Skeletal muscle cell (primary cell): ENCODE measurements around the gene XKR8.

ENCODE experiments used
- DNase-seq: peaks from one replicate; pipeline ENCODE4 v3.0.0-alpha.2; 2010; ENCODE audit warnings: low read depth
- H3K4me3 ChIP-seq: 2 replicates; pipeline ENCODE4 v1.5.1; 2011; ENCODE audit warnings: low read depth, mild to moderate bottlenecking, control low read depth, low read length, moderate library complexity

XKR8 gene, protein sequence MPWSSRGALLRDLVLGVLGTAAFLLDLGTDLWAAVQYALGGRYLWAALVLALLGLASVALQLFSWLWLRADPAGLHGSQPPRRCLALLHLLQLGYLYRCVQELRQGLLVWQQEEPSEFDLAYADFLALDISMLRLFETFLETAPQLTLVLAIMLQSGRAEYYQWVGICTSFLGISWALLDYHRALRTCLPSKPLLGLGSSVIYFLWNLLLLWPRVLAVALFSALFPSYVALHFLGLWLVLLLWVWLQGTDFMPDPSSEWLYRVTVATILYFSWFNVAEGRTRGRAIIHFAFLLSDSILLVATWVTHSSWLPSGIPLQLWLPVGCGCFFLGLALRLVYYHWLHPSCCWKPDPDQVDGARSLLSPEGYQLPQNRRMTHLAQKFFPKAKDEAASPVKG

DNA sequence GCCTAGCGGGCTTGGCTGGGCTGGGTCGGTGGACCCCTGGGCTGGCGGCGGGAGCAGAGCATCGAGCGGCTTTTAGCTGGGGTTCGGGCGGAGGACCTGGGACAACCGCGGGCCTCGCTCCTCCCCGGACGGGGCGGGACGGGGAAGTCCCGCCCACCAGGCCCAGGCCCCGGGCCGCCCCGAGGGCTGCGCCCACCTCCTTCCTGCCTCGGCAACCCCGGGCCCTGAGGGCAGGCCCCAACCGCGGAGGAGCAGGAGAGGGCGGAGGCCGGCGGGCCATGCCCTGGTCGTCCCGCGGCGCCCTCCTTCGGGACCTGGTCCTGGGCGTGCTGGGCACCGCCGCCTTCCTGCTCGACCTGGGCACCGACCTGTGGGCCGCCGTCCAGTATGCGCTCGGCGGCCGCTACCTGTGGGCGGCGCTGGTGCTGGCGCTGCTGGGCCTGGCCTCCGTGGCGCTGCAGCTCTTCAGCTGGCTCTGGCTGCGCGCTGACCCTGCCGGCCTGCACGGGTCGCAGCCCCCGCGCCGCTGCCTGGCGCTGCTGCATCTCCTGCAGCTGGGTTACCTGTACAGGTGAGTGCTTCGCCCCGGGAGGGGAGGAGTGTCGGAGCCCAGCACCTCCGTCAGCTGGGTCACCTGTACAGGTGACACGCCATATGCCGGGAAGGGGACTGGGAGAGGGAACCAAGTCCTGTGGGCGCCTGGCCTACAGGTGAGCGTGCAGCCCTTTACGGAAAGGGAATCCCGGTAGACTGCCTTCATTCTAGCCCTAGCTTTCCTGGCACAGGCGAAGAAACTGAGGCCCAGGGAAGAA lies at the start of gene XKR8:
Gene XKR8, plus strand, starts transcription at position 182 of the 812 bp plus-strand sequence. Its CDS starts 97 bp downstream, at position 279.
- peak within 1 kb of the TSS; percentile 73 for H3K4me3 ChIP-seq
- peak; percentile 17 for DNase-seq

DNA sequence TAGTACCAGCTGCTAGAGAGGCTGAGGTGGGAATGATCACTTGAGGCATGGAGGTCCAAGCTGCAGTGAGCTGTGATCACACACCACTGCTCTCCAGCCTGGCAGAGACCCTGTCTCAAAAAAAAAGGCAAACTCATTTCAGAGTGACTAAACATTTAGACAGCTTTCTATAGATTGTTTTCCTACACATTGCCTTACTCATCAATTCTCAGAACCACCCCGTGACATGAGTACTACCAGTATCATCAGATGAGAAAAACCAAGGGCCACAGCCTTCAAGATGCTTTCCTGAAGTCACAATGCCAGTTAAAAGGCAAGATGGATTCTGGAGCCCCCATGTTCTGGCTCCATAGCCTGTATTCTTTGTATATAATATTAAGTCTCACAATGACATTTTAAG lies 47.3 kb upstream of the XKR8 start:
- DNase-seq: no peak
- H3K4me3 ChIP-seq: no peak overlapping the region

DNA sequence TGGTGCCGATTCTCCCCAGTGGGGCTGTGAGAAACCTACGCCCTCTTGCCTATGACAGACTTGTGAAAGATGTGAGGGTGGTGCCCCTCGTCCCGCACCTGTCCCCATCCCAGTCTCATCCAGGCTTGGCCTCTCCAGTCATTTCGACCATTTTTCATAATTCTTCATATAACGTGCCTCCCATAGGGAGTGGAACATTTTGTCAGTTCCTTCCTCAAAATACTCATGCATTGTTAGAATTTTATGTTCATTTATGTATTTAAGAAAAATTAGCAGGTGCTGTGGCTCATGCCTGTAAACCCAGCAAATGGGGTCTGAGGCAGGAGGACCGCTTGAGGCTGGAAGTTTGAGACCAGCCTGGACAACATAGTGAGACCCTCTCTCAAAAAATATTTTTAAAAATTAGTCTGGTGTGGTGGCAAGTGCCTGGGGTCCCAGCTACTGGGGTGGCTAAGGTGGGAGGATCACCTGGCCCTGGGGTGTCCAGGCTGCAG lies 44.6 kb upstream of the XKR8 start:
- peak overlapping the region; percentile 32 for H3K4me3 ChIP-seq
- no peak for DNase-seq

DNA sequence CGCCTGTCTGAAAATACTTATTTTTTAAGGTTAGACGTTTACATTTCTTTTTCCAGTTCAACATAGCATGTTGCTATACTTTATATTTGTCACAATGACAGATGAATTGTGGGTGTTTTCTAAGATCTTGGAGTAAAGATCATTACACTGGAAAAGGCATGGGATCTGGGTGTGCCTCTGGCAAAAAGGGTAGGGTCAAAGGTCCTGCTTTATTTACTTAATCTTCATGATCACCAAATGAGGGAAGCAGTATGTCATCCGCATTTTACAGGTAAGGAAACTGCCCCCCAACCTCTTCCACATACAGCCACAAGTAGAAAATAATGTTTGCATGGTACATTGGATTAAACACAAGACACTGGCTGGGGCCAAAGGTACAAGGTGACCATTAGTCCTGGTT lies 37.5 kb upstream of the XKR8 start:
- no peak overlapping the region for H3K4me3 ChIP-seq
- no peak for DNase-seq

DNA sequence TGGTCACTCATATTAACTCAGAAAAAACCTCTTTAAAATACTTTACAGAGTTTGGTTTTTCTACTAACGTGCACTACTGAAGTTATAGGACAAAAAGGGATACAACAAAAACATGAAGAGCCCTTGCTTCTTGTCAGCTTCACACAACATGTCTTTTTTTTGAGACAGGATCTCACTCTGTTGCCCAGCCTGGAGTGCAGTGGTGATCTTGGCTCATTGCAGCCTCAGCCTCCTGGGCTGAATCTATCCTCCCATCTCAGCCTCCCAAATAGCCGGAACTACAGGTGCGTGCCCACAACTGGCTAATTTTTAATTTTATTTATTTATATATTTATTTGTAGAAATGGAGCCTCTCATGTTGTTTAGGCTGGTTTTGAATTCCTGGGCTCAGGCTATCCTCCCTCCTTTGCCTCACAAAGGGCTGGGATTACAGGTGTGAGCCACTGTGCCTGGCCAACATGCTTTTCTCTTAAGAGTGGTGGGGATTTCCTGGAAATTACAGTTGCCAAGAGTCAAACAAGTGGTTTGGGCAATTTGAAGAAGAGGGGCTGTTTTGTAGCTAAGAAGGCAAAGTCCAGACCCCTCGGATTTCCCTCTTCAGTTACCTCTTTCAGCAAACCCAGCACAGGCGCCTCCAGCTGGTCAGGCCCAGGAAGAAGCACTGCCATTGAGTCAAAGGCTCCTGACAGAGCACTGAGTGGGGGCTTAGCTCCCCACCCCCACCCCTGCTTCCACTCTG lies 31.4 kb upstream of the XKR8 start:
- H3K4me3 ChIP-seq: no peak overlapping the region
- no peak for DNase-seq

DNA sequence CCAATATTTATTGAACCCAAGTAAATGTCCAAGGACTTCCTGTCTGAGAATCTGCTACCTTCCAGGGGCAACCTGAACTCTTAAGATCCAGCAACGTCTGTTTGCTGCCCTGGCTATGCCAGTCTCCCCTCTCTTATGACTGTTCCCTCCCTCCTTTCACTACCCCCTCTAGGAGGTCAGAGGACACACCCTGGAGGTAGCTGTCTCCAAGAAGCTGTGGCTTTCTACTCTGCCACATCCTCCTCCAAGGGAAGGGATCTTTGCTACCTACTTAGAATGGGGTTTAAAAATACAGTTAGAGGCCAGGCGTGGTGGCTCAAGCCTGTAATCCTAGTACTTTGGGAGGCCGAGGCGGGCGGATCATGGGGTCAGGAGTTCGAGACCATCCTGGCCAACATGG lies 28.6 kb upstream of the XKR8 start:
- H3K4me3 ChIP-seq: no peak overlapping the region
- DNase-seq: no peak

DNA sequence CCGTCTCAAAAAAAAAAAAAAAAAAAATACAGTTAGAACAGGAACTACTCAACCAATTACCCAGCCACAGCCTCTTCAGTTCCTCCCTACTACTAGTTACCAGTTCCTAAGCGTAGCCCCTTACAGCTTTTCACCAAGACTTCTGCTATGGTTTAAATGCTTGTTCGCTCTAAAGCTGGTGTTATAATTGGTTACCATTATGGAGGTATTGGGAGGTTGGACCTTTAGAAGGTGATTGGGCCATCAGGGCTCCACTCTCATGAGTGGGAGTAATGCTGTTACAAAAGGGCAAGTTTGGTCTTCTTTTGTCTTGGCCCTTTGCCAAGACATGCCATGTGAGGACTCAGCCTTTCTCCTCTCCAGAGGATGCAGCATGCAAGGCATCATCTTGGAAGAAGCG lies 28.0 kb upstream of the XKR8 start:
- no peak overlapping the region for H3K4me3 ChIP-seq
- DNase-seq: no peak

DNA sequence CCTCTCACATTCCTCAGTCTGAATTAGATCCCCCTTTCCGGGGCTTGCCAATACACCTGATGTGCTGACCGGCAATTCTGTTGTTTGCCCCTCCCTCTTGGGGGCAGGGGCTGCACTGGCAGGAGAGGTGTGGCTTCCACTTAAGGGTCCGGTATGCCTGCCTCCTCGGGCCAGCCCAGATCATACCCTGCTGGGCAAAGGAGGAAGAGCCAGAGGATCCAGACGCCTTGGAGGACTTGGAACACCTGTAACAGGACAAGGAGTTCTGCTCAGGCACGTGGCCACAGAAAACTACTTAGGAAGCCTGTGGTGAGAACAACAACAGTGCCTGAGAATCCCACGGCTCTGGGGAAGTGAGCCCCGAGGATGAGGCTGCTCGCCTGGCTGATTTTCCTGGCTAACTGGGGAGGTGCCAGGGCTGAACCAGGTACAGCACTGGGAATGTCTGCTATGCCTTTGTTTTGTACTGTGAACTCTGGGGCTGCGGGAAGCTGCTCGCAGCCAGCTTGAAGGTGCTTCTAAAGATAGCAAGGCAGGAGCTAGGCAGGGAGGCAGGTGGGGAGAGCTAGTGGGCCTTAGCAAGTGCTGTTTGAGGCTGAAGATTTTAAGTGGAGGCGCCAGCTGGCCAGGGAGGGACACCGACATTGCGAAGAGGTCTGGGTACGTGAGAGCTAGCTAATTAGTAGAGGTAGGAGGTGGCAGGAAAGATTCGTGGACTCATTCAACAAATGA lies 24.8 kb upstream of the XKR8 start, which contains the start of gene SMPDL3B:
Gene SMPDL3B, plus strand, starts transcription at position 183 of the 732 bp plus-strand sequence. Its CDS starts 184 bp downstream, at position 367.
- DNase-seq: no peak
- no peak within 1 kb of the TSS for H3K4me3 ChIP-seq

DNA sequence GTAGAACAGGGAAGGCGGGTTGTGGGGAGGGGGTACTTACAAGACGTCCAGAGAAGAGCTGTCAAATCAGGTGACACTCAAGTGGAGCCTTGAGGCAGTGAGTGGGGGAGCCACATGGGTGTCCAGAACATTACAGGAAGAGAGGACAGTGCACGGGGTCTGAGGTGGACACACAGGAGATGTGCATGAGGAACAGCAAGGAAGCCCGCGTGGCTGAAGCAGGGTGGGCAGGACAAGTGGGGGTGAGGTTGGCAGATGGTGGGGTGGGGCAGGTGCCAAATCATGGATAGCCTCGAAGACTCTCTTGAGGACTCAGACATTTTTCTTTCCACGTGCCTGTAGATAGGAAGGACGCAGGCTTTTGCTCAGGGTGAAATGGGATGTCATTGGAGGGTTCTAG lies 24.1 kb upstream of the XKR8 start:
- H3K4me3 ChIP-seq: no peak overlapping the region
- DNase-seq: no peak

DNA sequence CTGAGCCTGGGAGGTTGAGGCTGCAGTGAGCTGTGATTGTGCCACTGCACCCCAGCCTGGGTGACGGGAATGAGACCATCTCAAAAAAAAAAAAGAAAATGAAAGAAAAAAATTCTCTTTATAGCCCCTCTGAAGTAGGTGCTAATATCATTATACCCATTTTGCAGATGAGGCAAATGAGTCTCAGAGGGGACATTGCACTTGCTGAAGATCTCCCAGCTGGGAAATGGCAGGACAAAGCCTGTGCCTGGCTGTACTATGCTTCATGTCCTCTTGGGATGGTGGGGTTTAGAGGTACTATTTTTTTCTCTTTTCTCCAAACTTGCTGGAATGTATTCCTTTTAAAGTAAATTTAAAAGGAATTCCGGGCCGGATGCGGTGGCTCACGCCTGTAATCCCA lies 23.4 kb upstream of the XKR8 start:
- no peak for DNase-seq

DNA sequence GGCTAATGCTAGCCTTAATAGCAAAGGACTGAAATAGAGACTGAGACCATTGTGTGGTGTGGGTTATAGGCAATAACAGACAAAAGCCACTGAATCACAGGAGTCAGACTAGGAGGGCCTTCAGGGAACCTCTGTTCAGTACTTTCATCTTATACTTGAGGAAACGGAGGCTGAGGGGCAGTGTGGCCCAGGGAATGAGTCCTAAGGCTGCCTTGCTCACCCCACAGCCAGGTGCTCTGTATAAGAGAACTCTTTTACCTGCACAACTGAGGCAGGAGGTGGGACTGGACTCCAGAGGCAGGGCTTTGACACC lies 22.3 kb upstream of the XKR8 start:
- no peak for DNase-seq
- H3K4me3 ChIP-seq: no peak overlapping the region

More for the DNA sequence above, 23.4 kb upstream of the XKR8 start:
- no peak overlapping the region for H3K4me3 ChIP-seq

DNA sequence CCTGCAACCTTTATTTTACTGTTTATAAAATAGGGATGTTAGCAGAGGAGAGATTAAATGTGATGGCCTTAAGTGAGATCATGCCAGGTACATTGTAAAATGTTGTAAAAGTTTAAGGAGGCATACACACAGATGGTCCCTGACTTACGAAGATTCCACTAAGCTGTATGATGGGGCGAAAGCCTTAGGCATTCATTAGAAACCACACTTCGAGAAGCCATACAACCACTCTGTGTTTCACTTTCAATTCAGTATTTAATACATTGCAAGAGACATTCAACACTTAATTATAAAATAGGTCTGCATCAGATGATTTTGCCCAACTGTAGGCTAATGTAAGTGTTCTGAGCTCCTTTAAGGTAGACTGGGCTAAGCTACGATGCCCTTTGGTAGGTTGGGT lies 21.3 kb upstream of the XKR8 start:
- H3K4me3 ChIP-seq: no peak overlapping the region

DNA sequence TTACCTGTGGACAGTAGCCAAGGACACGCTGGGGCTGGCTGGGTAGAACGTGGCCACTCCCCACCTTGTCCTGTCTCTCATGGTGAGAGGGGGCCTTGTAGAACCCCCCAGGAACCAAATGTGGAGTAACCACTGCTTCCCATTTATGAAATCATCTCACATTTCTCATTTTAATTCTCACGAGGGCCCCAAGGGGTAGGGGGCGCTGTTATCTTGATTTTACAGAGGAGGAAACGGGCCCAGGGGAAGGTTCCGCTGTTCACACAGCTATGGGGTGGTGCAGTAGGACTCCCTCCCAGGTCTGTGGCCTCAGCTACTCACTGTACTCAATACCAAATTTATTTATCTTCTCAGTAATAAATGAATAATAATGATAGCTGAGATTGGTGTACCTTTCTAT lies 19.5 kb upstream of the XKR8 start:
- DNase-seq: no peak
- H3K4me3 ChIP-seq: no peak overlapping the region

More for the DNA sequence above, 21.3 kb upstream of the XKR8 start:
- DNase-seq: no peak

DNA sequence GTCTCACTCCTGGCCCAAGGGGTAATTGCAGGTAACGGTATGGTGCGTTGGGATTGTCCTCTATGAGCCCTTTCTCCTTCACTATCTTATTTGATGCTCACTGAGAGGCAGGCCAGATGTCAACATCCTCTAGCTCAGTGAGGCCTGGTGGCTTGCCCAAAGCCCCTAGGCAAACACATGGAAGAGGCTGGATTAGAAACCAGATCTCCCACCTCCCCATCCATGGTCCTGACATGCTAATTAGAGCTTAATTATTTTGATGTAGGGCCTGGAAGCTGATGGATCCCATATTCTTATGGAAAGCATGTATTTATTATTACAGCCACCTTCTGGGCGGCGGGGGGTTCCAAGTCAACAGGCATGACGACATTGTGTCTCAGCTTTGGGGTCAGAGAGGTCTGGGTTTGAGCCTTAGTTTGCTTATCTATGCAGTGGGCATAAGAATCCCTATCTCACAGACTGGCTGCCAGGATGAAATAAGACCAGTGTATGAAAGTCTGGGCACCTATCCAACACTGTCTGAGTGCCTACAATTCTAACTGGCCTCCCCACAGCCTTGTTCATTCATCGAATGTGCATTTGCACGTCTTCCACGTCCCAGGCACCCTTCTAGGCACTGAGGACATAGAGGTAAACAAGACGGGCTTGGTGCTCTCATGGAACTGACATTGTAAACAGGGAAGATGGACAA lies 18.8 kb upstream of the XKR8 start:
- H3K4me3 ChIP-seq: no peak overlapping the region
- DNase-seq: no peak

DNA sequence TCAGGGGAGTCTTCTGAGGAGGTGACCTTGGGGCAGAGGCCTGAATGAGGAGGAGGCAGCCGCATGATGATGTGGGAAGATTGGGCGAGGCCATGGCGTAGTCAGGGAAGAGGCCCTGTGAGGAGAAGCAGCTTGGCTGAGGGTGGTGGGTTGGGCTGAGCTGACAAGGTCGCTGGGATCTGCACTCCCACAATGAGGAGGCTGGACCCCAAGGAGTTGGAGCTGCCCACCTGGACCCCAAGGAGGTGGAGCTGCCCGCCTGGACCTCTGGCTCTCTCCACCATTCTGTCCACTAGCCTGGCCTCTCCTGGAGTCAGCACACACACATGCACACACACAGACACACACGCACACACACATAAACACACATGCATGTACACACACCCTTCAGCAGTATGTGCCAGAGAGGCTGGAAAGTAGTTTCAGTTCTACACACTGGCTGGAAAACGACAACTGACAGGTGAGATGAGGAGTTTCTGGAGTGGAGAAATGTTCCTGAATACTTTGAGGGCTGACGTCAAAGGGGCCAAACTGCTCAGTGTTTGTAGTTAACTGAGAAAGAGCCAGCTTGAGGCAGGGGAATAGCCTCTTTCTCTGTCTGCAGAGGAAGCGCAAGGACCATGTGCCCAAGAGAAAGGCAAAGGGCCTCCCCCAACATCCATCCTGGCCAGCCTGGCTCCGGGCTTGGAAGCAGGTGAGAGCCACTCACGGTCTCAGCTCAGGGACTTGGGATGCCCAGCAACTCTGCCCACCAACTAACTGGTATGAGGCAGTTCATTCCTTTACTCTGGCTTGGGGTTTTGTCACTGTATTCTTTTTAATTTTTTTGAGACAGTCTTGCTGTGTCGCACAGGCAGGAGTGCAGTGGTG lies 17.9 kb upstream of the XKR8 start:
- no peak overlapping the region for H3K4me3 ChIP-seq
- no peak for DNase-seq

DNA sequence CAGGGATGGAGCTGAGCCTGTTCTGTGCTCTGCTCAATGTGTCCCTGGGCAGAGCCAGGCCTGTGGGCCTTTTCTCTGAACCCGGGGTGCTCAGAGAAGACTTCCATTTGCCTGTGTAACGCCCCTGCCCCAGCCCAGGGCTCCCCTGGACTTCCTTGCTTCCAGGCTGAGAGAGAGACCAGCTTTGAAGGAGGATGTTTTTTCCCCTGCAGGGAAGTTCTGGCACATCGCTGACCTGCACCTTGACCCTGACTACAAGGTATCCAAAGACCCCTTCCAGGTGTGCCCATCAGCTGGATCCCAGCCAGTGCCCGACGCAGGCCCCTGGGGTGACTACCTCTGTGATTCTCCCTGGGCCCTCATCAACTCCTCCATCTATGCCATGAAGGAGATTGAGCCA lies 14.8 kb upstream of the XKR8 start:
- no peak overlapping the region for H3K4me3 ChIP-seq
- DNase-seq: no peak

DNA sequence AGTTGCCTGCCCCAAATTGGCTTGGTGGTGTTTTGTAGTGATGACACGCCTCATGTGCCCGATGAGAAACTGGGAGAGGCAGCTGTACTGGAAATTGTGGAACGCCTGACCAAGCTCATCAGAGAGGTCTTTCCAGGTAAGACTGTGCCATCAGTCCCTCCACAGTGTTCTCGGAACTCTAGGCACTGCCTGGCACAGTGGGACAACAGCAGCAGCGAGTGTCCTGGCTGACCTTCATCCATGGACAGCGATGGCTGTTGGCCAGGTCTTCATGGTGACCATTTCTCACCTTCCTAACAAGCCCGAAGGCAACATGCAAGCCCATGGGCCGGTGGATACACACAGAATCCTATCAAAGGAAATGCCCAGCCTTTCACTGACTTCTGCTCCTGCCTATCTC lies 10.7 kb upstream of the XKR8 start:
- DNase-seq: no peak
- no peak overlapping the region for H3K4me3 ChIP-seq

DNA sequence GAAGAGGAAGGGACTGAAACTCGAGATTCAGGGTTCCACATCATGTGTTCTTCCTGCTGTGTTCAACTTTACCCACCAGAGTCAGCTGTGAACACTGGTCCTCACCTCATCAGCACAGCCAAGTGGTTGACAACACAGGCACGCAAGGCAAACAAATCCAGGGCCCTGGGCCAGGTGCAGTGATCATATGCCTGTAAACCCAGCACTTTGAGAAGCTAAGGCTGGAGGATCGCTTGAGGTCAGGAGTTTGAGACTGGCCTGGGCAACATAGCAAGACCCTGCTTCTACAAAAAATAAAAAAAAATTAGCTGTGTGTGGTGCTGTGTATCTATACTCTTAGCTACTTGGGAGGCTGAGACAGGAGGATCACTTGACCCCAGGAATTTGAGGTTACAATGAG lies 8.4 kb upstream of the XKR8 start:
- no peak for DNase-seq
- no peak overlapping the region for H3K4me3 ChIP-seq
